ENCODE measurements around the gene MIB2.
"Not testable (repeated sequence)": the region's sequence is repeated elsewhere in the genome, so short reads cannot be mapped to it uniquely, and the experiment has no call there.

MIB2 gene

DNA sequence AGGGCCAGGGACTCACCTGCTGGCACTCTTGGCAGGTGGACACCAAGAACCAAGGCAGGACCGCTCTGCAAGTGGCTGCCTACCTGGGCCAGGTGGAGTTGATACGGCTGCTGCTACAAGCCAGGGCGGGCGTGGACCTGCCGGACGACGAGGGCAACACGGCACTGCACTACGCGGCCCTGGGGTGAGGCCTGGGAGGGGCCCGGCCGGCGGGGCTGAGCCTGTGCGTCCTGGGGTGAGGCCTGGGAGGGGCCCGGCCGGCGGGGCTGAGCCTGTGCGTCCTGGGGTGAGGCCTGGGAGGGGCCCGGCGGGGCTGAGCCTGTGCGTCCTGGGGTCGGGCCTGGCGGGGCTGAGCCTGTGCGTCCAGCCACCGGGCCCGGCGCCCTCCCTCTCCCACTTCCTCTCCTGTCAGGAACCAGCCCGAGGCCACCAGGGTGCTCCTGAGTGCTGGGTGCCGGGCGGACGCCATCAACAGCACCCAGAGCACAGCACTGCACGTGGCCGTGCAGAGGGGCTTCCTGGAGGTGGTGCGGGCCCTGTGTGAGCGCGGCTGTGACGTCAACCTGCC is 12.0 kb downstream of the MIB2 start:
- no peak for DNase-seq (ENCODE audit: low read depth)

DNA sequence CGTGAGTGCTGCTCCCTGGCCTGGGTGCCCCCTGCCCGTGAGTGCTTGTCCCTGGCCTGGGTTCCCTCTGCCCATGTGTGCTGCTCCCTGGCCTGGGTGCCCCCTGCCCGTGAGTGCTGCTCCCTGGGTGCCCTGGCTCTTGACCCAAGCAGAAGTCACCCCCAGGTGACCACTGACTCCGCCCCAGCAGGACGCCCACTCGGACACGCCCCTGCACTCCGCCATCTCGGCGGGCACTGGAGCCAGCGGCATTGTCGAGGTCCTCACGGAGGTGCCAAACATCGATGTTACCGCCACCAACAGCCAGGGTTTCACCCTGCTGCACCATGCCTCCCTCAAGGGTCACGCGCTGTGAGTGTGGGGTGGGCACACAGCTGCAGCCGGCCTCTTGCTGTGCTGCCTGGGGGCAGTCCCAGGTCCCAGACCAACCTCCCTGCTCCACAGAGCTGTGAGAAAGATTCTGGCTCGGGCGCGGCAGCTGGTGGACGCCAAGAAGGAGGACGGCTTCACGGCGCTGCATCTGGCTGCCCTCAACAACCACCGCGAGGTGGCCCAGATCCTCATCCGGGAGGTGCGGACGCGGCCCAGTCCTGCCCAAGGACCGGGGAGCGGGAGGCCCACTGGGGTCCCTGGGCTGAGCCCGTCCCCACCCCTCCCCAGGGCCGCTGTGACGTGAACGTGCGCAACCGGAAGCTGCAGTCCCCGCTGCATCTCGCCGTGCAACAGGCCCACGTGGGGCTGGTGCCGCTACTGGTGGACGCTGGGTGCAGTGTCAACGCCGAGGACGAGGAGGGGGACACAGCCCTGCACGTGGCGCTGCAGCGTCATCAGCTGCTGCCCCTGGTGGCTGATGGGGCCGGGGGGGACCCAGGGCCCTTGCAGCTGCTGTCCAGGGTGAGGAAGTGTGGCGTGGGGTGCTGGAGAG is 12.8 kb downstream of the MIB2 start:
- no peak for DNase-seq (ENCODE audit: low read depth)

DNA sequence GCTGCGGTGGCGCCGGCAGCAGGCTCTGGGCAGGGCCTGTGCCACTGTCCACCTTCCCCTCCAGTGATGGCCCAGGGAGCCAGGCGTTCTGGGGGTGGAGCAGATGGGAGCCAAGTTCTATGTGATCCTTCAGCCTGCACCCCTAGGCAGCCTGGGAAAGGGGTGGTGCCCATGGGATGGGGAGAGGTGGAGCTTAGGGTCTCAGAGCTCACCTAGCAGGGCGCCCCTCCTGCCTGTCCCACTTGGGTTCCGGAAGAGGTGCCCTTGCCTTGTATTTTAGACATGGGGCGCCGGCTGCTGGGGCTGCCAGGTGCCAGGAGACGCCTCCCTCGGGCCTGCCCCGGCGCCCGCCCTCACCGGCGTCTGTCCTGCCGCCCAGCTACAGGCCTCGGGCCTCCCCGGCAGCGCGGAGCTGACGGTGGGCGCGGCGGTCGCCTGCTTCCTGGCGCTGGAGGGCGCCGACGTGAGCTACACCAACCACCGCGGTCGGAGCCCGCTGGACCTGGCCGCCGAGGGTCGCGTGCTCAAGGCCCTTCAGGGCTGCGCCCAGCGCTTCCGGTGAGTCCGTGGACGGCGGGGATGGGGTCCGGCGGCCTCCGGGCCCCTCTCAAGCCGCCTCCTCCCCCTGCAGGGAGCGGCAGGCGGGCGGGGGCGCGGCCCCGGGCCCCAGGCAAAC is 13.6 kb downstream of the MIB2 start:
- no peak for DNase-seq (ENCODE audit: low read depth)

DNA sequence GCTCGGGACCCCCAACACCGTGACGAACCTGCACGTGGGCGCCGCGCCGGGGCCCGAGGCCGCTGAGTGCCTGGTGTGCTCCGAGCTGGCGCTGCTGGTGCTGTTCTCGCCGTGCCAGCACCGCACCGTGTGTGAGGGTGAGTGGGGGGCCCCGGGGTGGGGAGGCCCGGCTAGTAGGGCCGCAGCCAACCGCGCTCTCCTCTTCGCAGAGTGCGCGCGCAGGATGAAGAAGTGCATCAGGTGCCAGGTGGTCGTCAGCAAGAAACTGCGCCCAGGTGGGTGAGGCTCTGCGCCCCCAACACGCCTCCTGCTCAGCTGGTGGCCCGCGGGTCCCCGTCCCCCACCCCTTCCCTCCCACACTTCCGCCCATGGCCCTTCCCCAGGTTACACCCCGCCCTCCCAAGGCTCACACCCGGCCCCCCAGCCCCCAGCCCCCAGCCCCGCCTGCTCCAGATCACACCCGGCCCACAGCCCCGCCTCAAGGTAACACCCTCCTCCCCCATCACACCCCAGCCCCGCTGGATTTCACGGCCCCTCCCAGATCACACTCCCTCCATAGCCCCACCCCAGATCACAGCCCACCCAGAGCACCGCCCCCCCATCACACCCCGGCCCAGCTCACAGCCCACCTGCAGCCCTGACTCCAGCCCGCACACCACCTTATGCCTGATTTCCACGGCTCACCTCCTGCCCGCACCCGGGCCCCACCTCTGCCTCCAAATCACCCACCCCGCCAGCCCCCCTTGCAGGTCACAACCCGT is 14.3 kb downstream of the MIB2 start:
- DNase-seq (ENCODE audit: low read depth) = no peak

DNA sequence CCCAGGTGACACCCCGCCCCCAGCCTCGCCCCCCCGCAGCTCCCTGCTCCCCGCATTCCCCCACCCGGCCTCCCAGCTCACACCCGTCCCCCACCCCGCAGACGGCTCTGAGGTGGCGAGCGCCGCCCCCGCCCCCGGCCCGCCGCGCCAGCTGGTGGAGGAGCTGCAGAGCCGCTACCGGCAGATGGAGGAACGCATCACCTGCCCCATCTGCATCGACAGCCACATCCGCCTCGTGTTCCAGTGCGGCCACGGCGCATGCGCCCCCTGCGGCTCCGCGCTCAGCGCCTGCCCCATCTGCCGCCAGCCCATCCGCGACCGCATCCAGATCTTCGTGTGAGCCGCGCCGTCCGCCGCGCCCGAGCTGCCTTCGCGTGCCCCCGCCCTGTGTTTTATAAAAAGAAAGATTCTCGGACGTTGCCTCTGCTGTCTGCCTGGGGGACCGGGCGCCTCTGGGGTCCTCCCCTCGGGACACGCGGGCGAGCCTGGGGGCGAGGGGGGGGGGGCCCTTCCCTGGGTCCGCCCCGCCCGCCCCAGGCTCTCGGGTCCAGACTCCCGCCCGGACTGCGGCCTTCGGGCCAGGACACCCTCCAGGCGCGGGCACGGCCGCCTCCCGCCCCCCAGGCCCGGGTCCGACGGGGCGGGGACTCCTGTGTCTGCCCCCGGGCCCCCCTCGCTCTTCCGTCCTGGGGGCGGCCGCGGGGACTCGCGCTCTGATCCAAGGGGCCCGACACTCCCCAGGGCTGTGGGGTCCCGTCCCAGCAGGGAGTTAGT is 15.1 kb downstream of the MIB2 start:
- DNase-seq (ENCODE audit: low read depth) = no peak

DNA sequence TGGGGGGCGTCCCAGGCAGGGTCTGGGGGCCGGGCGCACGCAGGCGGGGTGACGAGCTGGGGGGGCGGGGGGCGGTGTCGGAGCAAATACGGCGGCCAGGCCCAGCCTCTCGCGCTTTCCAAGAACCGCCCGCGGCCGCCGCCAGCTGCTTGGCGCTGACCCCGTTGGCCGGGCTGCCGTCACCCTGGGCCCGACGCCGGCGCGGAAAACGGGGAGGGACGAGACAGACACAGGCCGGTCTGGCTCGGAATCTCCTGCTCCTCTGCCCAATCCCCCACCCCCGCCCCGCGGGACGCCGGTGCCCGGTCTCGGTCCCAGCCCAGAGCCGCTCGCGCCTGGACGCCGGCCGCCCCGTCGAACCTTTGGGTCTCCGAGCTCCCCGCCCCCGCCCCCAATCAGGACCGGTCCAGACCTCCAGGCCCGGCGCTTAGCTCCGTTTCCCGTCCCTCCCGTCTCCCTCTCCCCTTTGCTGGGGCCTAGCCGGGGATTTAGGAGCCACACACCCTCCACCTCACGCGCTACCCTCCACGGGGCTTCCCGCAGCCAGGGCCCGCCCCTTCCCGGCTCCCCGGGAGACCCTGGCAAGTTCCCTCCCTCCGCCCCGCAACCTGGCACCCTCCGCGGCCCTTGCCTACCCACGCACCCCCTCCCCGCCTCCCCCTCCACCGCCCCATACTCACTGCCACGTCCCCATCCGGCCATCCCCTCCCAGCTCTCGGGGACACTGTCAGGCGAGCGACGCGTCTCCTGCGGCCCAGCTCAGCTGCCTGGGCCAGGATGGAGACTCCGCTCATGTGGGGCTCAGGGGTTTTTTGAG is 15.9 kb downstream of the MIB2 start:
- no peak for DNase-seq (ENCODE audit: low read depth)

DNA sequence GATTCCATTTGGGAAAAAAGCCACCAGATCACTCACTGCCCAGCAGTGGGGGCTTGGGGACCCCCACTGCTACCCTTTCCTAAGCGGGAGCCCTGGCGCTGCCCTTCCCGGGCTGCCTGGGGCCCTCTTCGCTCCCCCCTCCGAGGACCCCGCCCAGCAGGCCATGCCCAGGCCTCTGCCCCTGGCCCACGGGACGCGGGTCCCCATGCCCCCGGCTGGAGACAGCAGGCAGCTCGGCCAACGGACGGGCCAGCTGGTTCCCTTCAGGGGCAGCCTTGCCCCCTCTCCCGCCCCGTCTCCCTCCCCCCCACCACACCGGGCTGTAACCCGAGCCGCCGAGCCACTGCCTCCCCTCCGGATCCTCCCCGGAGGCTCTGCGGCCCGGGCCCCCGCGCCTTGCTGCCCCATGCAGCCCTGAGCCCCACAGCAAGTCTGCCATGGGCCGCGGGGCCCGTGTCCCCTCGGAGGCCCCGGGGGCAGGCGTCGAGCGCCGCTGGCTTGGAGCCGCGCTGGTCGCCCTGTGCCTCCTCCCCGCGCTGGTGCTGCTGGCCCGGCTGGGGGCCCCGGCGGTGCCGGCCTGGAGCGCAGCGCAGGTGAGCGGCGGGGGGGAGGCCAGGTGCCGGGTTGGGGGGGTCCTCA is 16.6 kb downstream of the MIB2 start, which contains the start of gene MMP23B:
TSS of gene MMP23B (plus strand) at position 392 of the 639 bp plus-strand sequence. CDS start at position 438, 46 bp downstream.
- DNase-seq (ENCODE audit: low read depth) = no peak

DNA sequence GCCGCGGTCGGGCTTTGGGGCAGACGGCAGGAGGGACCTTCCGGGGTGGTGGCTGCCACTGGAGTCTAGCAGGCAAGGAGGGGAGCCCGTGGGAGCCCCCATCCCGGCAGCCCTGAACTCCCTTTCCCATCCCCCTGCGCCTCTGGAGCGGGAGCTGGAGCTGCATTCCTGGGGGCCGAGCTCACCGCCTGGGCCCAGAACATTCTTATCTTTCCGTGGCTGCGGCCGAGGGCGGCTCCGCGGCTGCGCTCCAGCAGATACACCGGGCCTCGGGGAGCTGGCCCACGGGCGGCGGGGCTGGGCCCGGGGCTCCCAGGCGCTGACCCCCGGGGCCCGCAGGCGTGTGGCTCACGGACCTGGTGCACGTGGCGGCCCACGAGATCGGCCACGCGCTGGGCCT is 18.1 kb downstream of the MIB2 start:
- not testable (repeated sequence) for DNase-seq (ENCODE audit: low read depth)

DNA sequence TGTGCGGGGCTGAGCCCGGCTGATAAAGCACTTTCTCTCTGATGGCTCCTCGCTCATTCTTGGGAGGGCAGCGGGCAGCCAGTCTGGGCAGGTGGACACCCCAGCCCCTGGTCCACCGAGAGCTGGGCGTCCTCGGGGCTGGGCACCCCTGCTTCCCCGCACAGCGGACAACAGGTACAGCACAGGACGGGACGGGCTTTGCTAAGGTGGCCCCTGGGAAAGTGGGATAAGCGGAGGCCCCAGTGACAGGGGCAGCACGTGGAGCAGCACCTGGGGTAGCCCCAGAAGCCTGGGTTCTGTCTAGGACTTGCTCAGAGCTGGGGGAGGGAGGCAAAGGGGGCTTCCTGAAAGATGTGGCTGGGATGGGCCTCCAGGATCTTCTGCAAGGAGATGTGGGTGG is 19.3 kb downstream of the MIB2 start:
- DNase-seq (ENCODE audit: low read depth) = not testable (repeated sequence)

DNA sequence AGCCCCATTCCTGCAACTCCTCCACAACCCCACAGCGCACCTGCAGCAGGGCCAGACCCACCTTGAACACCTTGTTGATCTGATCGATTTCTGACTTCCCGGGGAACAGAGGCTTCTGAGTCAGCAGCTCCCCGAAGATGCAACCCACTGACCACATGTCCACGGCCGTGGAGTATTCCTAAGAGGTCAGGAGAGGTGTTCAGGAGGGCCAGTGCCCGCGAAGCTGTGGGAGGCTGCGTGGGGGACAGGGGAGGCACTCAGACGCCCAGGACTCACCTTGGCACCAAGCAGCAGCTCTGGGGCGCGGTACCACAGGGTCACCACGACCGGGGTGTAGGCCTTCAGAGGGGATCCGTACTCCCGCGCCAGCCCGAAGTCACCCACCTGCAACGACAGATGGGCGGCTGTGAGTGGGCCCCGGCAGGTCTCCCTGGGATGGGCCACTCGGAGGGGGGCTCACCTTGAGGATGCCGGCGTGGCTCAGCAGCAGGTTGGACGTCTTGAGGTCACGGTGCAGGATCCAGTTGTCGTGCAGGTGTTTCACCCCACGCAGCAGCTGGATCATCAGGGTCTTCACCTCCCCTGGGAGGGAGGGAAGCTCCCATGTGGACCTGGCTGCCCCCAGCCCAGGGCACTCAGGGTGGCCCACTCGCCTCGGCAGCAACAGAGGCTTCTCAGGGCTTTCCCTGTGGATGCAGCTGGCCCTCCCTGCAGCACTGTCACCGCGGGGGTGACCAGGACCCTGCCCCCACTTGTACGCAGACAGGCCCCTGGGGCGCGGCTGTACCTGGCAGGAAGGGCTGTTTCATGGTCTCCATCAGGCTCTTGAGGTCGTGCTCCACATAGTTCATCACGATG is 21.6 kb downstream of the MIB2 start:
- not testable (repeated sequence) for DNase-seq (ENCODE audit: low read depth)

DNA sequence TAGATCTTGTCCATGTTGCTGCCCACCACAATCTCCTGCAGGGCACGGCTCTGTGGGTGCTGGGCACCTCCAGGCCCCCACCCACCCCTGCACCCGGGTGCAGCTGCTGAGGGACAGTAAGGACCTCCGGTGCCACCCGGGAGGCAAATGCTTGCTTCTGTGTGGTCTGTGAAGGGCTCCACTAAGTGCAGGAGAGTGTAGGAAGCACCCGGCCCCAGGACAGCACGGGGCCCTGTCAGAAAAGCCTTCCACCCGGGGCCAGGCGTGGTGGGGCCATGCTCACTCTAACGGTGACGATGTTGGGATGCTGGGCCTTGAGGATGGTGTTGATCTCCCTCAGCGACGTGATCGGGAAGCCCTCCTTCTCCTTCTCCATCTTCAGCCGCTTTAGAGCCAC is 22.2 kb downstream of the MIB2 start:
- DNase-seq (ENCODE audit: low read depth) = not testable (repeated sequence)

DNA sequence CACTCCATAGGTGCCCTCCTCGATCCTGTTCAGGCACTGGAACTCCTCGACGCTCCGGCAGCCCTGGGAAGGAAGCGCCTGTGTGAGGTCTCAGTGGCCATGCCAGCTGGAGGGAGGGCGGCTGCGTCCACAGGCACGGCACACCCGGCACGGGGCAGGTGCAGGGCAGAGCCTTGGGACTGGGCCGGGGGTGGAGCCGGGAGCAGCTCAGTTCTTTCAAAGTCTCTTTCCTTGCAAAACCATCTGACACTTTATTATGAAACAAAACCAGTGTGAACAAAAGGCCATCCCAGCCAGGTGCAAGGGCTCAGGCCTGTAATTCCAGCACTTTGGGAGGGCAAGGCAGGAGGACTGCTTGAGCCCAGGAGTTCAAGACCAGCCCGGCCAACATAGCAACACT is 23.2 kb downstream of the MIB2 start:
- not testable (repeated sequence) for DNase-seq (ENCODE audit: low read depth)

DNA sequence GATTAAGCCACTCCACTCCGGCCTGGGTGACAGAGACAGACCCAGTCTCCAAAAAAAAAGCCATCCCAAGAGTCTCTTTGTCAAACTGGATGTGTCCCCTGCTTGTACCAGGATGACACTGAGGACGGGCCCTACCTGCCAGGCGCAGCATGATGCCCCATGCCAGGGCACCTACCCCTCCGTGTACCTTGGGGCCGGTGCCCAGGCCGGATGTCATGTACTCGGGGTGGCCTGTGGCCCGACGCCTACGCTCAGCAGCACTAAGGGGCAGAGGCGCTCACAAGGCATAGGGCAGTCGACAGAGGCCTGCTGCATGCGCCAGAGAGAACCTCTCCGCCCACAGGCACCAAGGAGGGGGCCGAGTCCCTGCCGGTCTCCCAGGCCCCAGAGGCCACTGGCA is 24.1 kb downstream of the MIB2 start:
- DNase-seq (ENCODE audit: low read depth) = not testable (repeated sequence)

DNA sequence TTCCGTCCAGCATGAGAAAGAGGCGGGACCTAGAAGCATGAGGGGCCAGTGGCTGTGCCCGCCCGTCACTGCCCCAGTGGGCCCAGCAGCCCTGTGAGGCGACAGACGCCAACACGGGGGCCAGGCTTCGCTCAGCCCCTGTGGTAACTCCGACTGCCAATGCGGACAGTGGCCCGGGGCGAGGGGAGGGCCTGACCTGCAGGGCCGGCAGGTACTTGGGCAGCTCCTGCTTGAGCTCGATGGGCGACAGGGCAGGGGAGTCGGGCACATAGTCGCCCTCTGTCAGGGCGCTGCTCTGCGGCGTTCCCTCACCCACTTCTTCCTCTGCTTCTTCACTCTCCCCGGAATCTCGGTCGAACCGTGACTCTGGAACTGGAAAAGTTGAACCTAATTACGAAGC is 24.8 kb downstream of the MIB2 start:
- DNase-seq (ENCODE audit: low read depth) = not testable (repeated sequence)

DNA sequence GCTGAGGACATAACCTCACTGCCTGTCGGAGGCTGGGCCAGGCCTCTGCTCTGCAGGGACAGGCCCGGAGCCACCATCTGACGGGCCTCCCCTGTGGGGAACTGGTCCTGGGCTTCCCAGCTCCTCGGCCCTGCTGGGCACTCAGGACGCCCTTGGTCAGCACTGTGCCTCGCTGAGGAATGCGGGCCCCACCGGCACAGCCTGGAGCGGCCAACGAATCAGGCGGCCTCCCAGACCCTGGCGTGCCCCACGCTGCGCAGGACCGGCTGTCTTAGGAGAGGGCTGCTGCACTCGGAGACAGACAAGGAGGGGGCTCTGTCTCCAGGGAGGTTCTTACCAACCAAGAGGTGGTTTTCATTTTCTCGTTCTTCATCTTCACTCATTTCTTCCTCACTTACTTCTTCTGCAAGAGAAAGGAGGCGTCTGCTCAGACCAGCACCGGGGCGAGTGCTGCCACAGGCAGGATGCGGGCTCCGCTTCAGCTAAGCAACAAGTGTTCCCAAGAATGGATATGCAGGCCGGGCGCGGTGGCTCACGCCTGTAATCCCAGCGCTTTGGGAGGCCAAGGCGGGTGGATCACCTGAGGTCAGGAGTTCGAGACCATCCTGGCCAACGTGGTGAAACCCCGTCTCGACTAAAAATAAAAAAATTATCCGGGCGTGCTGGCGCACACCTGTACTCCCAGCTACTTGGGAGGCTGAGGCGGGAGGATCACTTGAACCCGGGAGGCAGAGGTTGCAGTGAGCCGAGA is 25.6 kb downstream of the MIB2 start:
- not testable (repeated sequence) for DNase-seq (ENCODE audit: low read depth)

DNA sequence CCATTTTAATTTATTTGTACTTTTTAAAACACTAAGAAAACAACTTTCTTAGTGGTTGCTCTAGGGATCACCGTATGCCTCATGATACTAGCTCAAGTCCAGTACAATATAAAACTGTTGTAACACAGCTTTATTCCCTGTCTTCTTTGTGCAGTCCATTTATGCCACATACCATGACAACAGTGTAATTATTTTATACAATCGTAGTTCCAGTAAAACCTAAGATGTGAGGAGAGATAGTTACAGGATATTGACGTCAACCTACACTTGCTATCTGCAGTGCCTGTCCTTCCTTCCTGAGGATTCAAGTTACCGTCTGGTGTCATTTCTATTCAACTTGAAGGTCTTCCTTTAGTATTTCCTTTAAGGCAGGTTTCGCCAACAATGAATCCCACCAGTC is 31.0 kb downstream of the MIB2 start:
- not testable (repeated sequence) for DNase-seq (ENCODE audit: low read depth)

DNA sequence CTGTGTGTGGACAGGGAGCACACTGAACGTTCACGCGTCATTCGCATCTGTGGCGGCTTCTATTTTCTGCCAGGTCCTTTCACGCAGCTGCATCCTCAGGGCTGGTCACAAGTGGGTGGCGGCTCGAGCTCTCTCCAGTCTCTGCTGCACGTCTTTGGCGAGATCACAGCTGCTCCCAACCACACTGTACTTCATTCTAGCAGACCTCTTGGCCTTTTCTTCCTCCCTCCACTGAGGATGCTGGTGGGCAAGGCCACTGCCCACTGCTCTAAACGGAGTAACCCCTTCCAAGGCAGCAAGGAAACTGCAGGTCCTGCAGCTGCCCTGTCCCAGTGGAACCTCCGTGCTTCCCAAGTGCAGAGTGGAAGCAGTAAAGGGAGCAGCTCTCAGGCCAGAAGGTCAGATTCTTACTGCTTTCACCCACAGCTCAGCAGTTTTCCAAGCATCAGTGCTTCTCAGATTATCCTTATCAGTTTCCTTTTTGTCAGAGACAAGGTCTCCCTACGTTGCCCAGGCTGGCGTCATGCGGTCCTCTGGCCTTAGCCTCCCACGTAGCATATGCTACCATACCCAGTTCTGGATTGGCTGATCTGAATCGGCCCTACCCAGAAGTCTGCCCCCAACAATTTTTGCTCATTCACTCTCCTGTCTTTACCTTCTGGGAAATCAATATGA is 32.4 kb downstream of the MIB2 start:
- not testable (repeated sequence) for DNase-seq (ENCODE audit: low read depth)

DNA sequence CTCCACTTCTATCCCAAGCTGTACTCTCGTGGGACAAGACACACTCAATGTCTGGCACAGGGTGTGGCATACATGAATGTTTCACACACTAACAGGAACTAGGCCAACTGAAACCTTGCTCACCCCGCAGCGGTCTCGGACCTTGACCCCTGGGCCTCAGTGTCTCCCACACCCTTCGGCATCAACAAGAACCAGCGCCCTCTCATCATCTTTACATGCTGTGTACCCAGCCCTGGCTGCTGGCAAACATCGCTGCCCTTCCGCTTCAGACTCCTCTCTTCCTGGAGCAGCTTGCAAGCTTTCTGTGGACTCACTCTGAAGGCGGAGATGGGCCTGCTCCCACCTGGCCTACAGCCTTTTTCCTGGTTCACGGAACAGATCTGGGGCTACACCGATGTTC is 33.0 kb downstream of the MIB2 start:
- DNase-seq (ENCODE audit: low read depth) = not testable (repeated sequence)

Data from GM04503 (cell line).